ENCODE results near the gene ASS1.

- no peak for TF ChIP-seq CTCF (conservative IDR thresholded peaks at IDR 0.05; ENCODE audit: low read depth, low read length)
- no peak for TF ChIP-seq EZH2 (IDR thresholded peaks at IDR 0.05; ENCODE audit: borderline replicate concordance, low read depth, low read length, poor library complexity, severe bottlenecking)
Measured at GRCh38 chr9:130428086-130428665, 16.6 kb upstream of the ASS1 start.
